IPS-15b (cell line): Measurements from ENCODE around the gene DGKB.

Experiments used
- H3K27me3 ChIP-seq: one replicate; pipeline ENCODE4 v1.6.1; 2013; ENCODE audit warnings: low read length; ENCODE audit not compliant: control insufficient read depth, insufficient read depth
- H3K36me3 ChIP-seq: one replicate; pipeline ENCODE4 v1.6.1; 2013; ENCODE audit warnings: low read length; ENCODE audit not compliant: control insufficient read depth, insufficient read depth
- H3K4me1 ChIP-seq: one replicate; pipeline ENCODE4 v1.6.1; 2013; ENCODE audit warnings: mild to moderate bottlenecking, low read length; ENCODE audit not compliant: control insufficient read depth, insufficient read depth
- H3K4me3 ChIP-seq: one replicate; pipeline ENCODE4 v1.5.1; 2013; ENCODE audit warnings: low read depth, low read length
- H3K9ac ChIP-seq: one replicate; pipeline ENCODE4 v1.6.1; 2013; ENCODE audit warnings: low read depth, mild to moderate bottlenecking, low read length
- H3K9me3 ChIP-seq: one replicate; pipeline ENCODE4 v1.6.1; 2013; ENCODE audit warnings: mild to moderate bottlenecking, low read length; ENCODE audit not compliant: control insufficient read depth, insufficient read depth

The DGKB gene

GRCh38 chr7:14133752-14134151 lies 768.8 kb downstream of the DGKB start:
- Histone ChIP-seq H3K4me3 (no peak overlapping the region), H3K36me3 (no peaks in the 10 kb centered on the region), H3K9me3 (no peaks in the 10 kb centered on the region), H3K27me3 (no peaks in the 10 kb centered on the region), H3K4me1 (no peaks in the 10 kb centered on the region), H3K9ac (no peak overlapping the region)

GRCh38 chr7:14125998-14126397 lies 776.6 kb downstream of the DGKB start:
- H3K36me3 ChIP-seq: no peaks in the 10 kb centered on the region
- no peaks in the 10 kb centered on the region for H3K9me3 ChIP-seq
- no peaks in the 10 kb centered on the region for H3K4me1 ChIP-seq
- H3K27me3 ChIP-seq: no peaks in the 10 kb centered on the region
- H3K9ac ChIP-seq: no peak overlapping the region
- no peak overlapping the region for H3K4me3 ChIP-seq

DNA sequence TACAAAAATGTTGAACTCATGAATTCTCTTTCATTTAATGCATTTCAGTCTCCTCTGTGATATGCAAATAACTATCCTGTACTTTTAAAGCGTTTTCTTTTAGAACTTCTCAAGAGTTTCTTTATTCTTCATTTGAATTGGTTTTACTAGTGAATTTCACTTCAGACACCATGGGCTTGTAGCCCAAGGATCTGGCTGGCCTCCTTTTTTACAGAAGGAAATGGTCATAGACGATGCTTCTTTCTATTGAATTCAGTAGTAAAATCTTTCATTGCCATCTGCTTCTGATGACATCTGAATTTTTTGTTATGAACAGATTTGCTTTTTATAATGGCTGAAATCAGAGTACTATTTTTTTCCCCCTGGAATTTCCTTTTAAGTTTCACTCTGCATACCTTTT lies 777.8 kb downstream of the DGKB start:
- Histone ChIP-seq H3K27me3 (no peaks in the 10 kb centered on the region), H3K9me3 (no peaks in the 10 kb centered on the region), H3K4me1 (no peaks in the 10 kb centered on the region), H3K36me3 (no peaks in the 10 kb centered on the region), H3K9ac (no peak overlapping the region), H3K4me3 (no peak overlapping the region)

GRCh38 chr7:14123923-14124322 lies 778.6 kb downstream of the DGKB start:
- H3K9me3 ChIP-seq: no peaks in the 10 kb centered on the region
- H3K27me3 ChIP-seq: no peaks in the 10 kb centered on the region
- no peaks in the 10 kb centered on the region for H3K36me3 ChIP-seq
- no peaks in the 10 kb centered on the region for H3K4me1 ChIP-seq
- H3K9ac ChIP-seq: no peak overlapping the region
- H3K4me3 ChIP-seq: no peak overlapping the region

DNA sequence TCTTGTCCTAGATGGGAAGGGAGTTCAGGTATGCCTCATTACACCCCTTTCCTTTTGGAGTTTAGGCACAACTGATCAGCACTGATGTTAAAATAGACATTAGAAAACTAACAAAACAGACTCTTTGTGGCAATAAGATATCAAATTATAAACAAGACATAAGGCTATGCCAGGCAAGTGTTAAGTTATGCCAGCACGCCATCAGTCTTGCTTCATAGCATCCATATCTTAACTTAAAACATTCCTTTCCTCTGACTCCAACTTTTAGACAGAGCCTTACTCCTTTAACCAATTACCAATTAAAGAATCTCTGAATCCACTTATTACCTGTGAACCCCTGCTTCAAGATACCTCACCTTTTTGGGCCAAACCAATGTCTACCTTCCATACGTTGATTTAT lies 786.9 kb downstream of the DGKB start:
- Histone ChIP-seq H3K4me1 (no peaks in the 10 kb centered on the region), H3K9me3 (no peaks in the 10 kb centered on the region), H3K27me3 (no peaks in the 10 kb centered on the region), H3K9ac (no peak overlapping the region), H3K4me3 (no peak overlapping the region), H3K36me3 (no peaks in the 10 kb centered on the region)

DNA sequence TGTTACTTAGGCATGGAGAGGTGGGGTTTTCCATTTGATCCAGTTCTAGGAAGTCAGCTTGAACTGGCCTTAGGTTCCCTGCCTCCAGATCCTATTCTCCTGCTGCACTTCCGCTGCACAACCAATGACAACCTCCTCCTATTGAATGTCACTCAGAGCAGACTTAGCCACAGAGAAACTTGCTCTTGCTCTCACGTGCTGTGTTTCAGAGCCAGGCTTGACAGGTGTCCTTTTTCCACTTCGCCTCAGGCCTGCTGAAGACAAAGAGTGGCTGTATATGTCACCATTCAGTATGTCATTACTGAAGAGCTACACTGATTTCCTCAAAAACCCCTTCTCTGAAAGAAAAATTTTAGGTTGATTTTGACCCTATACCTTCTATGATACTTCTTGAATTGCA lies 797.7 kb downstream of the DGKB start:
- Histone ChIP-seq H3K4me3 (no peak overlapping the region), H3K36me3 (no peaks in the 10 kb centered on the region), H3K9ac (no peak overlapping the region), H3K9me3 (no peaks in the 10 kb centered on the region), H3K4me1 (no peaks in the 10 kb centered on the region), H3K27me3 (no peaks in the 10 kb centered on the region)

GRCh38 chr7:14096159-14096558 lies 806.4 kb downstream of the DGKB start:
- H3K36me3 ChIP-seq: no peaks in the 10 kb centered on the region
- no peaks in the 10 kb centered on the region for H3K4me1 ChIP-seq
- no peaks in the 10 kb centered on the region for H3K9me3 ChIP-seq
- no peak overlapping the region for H3K9ac ChIP-seq
- no peaks in the 10 kb centered on the region for H3K27me3 ChIP-seq
- H3K4me3 ChIP-seq: no peak overlapping the region

- no peak overlapping the region for H3K9ac ChIP-seq
- no peaks in the 10 kb centered on the region for H3K9me3 ChIP-seq
- no peaks in the 10 kb centered on the region for H3K36me3 ChIP-seq
Measured at GRCh38 chr7:14095233-14095950, 807.2 kb downstream of the DGKB start.

More at GRCh38 chr7:14095233-14095950, 807.2 kb downstream of the DGKB start:
- Histone ChIP-seq H3K4me3 (no peak overlapping the region), H3K4me1 (no peaks in the 10 kb centered on the region), H3K27me3 (no peaks in the 10 kb centered on the region)
